Endothelial cell of umbilical vein (primary cell): ENCODE results near the gene AP2B1.

Experiments
- CTCF ChIP-seq, 2 donors: IDR thresholded peaks; 1 replicate in 1 of 2; 2 replicates in 1 of 2; pipeline ENCODE4 v1.5.1; 2011; ENCODE audit warnings: low read length in 2 of 2, mild to moderate bottlenecking in 2 of 2, moderate library complexity in 2 of 2, control low read depth in 1 of 2, inconsistent platforms in 1 of 2, low read depth in 1 of 2; ENCODE audit not compliant: insufficient read depth in 1 of 2; ENCODE audit errors: extremely low read depth in 1 of 2
- EZH2 ChIP-seq: IDR thresholded peaks from 2 replicates; pipeline ENCODE4 v1.6.1; 2012; ENCODE audit warnings: borderline replicate concordance, low read depth, mild to moderate bottlenecking, moderate library complexity, low read length, inconsistent platforms; ENCODE audit not compliant: severe bottlenecking
- POLR2A ChIP-seq: IDR thresholded peaks from 2 replicates; pipeline ENCODE4 v1.6.1; 2012; ENCODE audit warnings: low read depth, mild to moderate bottlenecking, control low read depth, low read length

DNA sequence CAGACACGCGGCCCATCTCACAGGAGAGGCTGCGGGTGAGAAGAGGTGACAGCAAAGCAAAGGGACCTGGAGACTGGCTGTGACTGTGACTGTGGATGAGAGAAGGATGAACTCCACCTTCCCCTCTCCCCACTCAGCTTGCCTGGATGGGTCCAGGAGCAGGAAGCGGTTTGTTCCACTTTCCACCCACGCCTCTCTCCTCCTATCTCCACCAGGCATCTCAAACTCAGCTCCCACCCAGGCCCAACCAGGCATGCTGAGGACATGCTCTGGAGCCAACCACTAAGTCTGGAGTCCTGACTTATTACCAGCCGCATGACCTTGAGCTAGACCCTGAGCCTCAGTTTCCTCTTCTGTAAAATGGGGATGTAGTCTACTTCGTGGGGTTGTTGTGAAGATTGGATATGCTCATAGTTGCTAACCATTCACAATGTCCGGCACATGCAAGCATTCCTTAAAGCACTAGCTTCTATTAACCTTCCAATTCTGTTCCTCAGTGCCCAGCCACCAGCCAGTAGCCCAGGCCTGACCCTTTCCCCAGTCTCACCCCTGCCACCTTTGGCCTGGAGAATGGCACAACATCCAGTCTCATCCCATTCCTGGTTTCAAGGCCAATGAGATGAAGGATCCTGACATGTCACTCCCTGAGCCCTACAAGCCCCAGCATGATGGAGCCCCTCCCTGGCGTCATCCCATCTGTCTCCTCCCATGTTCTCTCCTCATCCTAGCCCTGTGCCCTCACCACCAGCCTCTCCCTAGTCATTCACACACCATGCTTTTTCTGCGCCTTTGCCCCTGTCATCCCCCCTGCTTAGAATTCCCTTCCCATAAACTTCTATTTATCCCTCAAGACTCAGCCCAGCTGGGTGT, 163.6 kb downstream of the AP2B1 start:
- TF ChIP-seq EZH2 (no peak), CTCF (IDR thresholded peaks at IDR 0.05; ENCODE audit: extremely low read depth in 1 of 2, insufficient read depth in 1 of 2, low read depth in 1 of 2, low read length in 2 of 2) (no peak), POLR2A (no peak)
